Adipocyte (in vitro differentiated cells): ENCODE data around the gene FXYD7.
"Not testable (repeated sequence)": the region's sequence is repeated elsewhere in the genome, so short reads cannot be mapped to it uniquely, and the experiment has no call there.

Source experiments
- DNase-seq: peaks from one replicate; pipeline ENCODE4 v3.0.0-alpha.2; 2015; ENCODE audit warnings: low read depth
- H3K27me3 ChIP-seq: replicated peaks from 2 replicates; pipeline ENCODE4 v1.7.0; 2013; ENCODE audit warnings: mild to moderate bottlenecking, low read length, moderate library complexity; ENCODE audit not compliant: control insufficient read depth, insufficient read depth
- H3K36me3 ChIP-seq: 2 replicates; pipeline ENCODE4 v1.7.0; 2013; ENCODE audit warnings: low read length, mild to moderate bottlenecking, moderate library complexity; ENCODE audit not compliant: control insufficient read depth, insufficient read depth, severe bottlenecking
- H3K4me1 ChIP-seq: 2 replicates; pipeline ENCODE4 v1.7.0; 2013; ENCODE audit warnings: mild to moderate bottlenecking, low read length, moderate library complexity; ENCODE audit not compliant: control insufficient read depth, insufficient read depth
- H3K4me3 ChIP-seq: 2 replicates; pipeline ENCODE4 v1.7.0; 2013; ENCODE audit warnings: mild to moderate bottlenecking, low read length, moderate library complexity
- H3K9ac ChIP-seq: 2 replicates; pipeline ENCODE4 v1.7.0; 2013; ENCODE audit warnings: mild to moderate bottlenecking, low read length, moderate library complexity
- H3K9me3 ChIP-seq: 2 replicates; pipeline ENCODE4 v1.7.0; 2013; ENCODE audit warnings: mild to moderate bottlenecking, low read length, moderate library complexity; ENCODE audit not compliant: control insufficient read depth

Gene FXYD7

DNA sequence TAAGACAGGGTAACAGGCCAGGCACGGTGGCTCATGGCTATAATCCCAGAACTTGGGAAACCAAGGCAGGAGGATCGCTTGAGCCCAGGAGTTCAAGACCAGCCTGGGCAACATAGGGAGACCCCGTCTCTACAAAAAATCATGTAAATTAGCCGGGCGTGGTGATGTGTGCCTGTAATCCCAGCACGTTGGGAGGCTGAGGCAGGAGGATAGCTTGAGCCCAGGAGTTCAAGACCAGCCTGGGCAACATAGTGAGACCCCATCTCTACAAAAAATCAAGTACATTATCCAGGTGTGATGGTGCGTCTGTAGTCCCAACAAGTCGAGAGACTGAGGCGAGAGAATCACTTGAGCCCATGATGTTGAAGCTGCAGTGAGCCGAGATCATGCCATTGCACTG lies 39.4 kb upstream of the FXYD7 start:
- not testable (repeated sequence) for H3K9ac ChIP-seq, H3K4me3 ChIP-seq

DNA sequence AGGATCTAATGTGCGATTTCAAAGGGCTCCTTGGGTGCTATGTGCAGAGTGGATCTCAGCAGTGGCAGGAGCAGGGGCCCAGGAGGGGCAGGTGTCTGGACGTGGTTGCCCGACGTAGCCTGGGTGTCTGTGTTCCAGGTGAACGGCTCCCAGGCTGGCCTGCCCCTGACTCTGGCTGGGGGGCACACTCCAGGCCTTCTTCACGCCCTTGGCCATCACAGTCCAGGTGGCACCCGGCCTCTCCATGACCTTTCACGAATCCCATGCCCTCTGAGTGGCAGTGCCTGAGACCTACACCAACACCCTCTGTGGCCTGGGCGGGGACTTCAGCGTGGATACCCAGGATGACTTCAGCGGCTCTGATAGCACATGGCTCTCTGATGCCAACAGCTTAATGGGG lies 38.7 kb upstream of the FXYD7 start:
- peaks cover 7% of the 10 kb centered on the region for H3K4me1 ChIP-seq
- H3K36me3 ChIP-seq, result no peaks in the 10 kb centered on the region
- H3K9ac ChIP-seq, result no peak overlapping the region
- H3K27me3 ChIP-seq, result no peaks in the 10 kb centered on the region
- no peak overlapping the region for H3K4me3 ChIP-seq
- no peak for DNase-seq
- no peaks in the 10 kb centered on the region for H3K9me3 ChIP-seq

More for the DNA sequence above, 39.4 kb upstream of the FXYD7 start:
- not testable (repeated sequence) for H3K9me3 ChIP-seq, DNase-seq, H3K27me3 ChIP-seq, H3K4me1 ChIP-seq, H3K36me3 ChIP-seq

DNA sequence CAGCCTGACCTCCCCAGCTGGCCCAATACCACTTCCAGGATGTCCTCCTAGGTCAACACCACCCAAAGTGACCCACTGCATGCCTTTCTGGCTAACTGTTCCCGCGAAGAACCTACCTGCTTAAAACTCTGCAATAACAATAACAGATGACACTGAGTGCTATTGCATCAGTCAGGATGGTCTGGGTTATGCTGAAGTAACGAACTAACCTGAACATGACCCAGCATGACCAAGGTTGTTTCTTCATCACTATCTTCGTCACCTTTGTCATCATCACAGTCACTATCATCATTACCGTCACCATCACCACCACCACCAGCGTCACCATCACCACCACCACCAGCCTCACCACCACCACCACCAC lies 38.0 kb upstream of the FXYD7 start:
- no peak overlapping the region for H3K9ac ChIP-seq
- H3K27me3 ChIP-seq, result no peaks in the 10 kb centered on the region
- no peaks in the 10 kb centered on the region for H3K36me3 ChIP-seq
- H3K4me1 ChIP-seq, result peaks cover 7% of the 10 kb centered on the region
- no peak overlapping the region for H3K4me3 ChIP-seq
- H3K9me3 ChIP-seq, result no peaks in the 10 kb centered on the region
- DNase-seq, result no peak

DNA sequence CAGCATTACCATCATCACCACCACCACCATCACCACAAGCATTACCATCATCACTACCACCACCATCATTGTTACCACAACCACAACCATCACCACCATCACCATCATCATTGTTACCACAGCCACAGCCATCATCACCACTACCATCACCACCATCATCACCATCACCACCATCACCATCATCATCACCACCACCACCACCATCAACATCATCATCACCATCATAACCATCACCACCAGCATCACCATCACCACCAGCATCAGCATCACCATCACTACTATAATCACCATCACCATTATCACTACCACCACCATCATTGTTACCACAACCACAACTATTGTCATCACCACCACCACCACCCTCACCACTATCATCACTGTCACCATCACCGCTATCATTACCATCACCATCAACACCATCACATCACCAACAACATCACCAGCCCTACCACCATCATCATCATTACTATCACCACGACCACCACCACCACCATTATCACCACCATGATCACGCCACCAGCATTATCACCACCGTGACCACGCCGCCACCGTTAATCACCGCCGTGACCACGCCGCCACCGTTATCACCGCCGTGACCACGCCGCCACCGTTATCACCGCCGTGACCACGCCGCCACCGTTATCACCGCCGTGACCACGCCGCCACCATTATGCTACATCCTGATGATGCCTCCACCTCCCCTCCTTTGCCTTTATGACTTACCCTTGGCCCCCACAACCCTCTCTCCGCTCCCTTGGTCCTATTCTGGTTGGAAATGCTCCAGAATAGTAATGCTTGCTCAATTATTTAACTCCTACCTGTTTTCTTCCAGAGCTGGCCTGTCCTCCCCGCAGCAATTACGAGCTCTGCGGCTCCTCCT lies 37.4 kb upstream of the FXYD7 start:
- Histone ChIP-seq H3K27me3 (no peaks in the 10 kb centered on the region), H3K9me3 (no peaks in the 10 kb centered on the region), H3K36me3 (no peaks in the 10 kb centered on the region), H3K4me1 (peaks cover 7% of the 10 kb centered on the region), H3K4me3 (no peak overlapping the region), H3K9ac (no peak overlapping the region)
- no peak for DNase-seq

DNA sequence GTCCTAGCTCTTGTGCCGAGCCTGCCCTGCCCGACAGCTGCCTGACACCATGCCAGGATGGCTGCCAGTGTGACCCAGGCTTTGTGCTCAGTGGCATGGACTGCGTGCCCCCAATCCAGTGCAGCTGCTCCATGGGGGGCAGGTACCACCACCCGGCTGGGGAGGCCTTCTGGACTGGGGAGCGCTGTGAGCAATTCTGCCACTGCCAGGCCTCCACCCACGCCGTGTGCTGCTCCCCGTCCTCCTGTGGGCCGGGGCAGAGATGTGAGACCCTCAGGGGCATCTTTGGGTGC lies 36.8 kb upstream of the FXYD7 start:
- H3K9me3 ChIP-seq, result no peaks in the 10 kb centered on the region
- no peak overlapping the region for H3K9ac ChIP-seq
- H3K4me3 ChIP-seq, result no peak overlapping the region
- H3K27me3 ChIP-seq, result no peaks in the 10 kb centered on the region
- peaks cover 7% of the 10 kb centered on the region for H3K4me1 ChIP-seq
- H3K36me3 ChIP-seq, result no peaks in the 10 kb centered on the region
- DNase-seq, result no peak

DNA sequence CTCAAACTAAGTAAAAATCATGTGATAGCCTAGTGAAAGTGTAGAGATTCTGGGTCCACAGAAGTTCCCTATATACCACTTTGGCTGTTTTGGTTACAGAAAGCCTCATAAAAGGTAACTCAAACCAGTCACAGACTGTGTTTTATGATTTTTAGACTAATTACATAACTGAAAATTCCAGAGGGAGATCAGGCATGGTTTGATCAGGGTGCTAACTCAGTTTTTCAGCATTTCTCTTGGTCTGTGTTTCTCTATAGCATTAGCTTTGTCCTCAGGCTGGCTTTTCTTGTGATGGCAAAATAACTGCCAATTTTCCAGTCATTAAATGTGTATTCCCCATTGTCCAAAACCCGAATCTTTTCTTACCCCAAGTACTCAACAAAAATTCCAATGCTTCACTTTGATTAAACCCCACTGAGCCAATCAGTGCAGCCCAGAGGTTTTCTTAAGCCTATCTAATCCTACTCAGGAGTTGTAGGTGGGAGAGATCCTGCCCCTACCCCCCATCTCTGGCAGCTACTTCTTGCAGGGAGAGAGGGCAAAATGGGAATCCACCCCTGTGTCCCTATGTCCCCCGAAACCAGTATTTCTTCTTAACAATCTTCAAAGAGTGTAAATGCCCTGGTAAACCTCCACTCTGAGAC lies 36.0 kb upstream of the FXYD7 start:
- Histone ChIP-seq H3K4me1 (peaks cover 7% of the 10 kb centered on the region), H3K9me3 (no peaks in the 10 kb centered on the region), H3K36me3 (no peaks in the 10 kb centered on the region), H3K9ac (no peak overlapping the region), H3K27me3 (no peaks in the 10 kb centered on the region), H3K4me3 (no peak overlapping the region)
- DNase-seq, result no peak

DNA sequence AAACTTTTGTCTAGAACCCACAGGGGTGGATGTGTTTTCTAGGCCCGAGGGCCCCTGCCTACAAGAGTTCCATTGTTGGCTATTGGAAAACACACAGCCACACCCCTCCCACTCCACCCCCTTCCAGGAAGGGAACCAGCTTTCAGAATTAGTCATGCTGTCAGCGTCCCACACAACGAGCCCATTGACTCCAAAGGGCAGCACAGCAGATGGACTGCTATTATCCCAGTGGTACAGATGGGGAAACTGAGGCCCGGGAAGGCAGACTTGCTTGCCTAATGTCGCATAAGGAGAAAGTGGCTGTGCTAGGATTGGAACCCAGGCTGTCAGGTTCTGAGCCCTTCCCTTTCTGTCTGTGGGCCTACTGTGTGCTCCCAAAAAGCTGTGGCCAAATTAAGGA lies 35.5 kb upstream of the FXYD7 start:
- Histone ChIP-seq H3K9ac (no peak overlapping the region), H3K9me3 (no peaks in the 10 kb centered on the region), H3K36me3 (no peaks in the 10 kb centered on the region), H3K4me3 (no peak overlapping the region), H3K27me3 (no peaks in the 10 kb centered on the region), H3K4me1 (peaks cover 7% of the 10 kb centered on the region)
- DNase-seq, result no peak

DNA sequence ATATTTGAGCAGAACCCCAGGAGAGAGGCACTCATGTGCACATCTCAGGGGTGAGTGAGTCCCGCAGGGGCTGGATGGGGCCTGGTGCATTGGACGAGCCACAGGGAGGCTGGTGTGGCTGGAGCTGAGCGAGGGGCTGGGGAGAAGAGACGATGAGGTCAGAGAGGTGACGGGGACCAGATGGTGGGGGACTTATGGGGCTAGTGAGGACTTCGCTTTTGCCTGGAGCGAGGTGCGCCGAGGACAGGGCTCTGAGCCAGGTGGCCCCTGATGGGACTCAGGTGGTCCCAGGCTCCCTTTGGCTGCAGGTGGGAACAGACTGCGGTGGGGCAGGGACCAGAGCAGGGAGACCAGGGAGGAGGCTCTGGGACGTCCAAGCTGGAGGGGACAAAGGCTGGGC lies 34.3 kb upstream of the FXYD7 start:
- H3K9ac ChIP-seq, result no peak overlapping the region
- no peaks in the 10 kb centered on the region for H3K27me3 ChIP-seq
- H3K9me3 ChIP-seq, result no peaks in the 10 kb centered on the region
- H3K4me3 ChIP-seq, result no peak overlapping the region
- peaks cover 7% of the 10 kb centered on the region for H3K4me1 ChIP-seq
- no peak for DNase-seq
- H3K36me3 ChIP-seq, result no peaks in the 10 kb centered on the region

DNA sequence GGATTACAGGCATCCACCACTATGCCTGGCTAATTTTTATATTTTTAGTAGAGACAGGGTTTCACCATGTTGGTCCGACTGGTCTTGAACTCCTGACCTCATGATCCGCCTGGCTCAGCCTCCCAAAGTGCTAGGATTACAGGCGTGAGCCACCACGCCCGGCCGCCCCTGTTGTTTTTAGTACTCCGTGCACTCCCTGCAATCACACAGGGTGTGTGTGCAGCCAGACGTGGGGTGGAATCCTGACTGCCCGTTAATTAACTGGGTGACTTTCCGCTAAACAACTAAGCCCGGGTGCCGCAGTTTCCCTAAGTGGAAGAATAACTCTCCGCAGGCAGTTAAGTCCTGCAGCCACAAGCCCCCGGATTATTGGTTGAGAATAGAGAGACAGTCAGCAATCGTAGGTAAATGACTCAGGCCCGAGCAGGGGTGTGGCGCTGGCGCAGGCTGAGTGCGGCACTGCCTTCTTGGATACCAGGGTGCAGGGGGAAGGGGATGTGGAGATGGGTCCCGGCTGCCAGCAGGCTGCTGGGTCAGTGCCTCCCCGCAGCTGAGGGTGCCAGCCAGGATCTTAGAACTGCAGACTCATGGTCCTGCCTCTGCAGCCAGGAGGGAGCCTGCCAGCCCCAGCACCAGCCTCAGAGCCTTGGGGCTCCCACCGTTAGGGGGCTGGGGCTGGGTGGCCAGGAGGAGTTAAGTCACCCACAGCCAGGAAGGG lies 33.5 kb upstream of the FXYD7 start:
- Histone ChIP-seq H3K27me3 (no peaks in the 10 kb centered on the region), H3K4me1 (peaks cover 10% of the 10 kb centered on the region), H3K9ac (no peak overlapping the region), H3K36me3 (no peaks in the 10 kb centered on the region), H3K4me3 (no peak overlapping the region), H3K9me3 (no peaks in the 10 kb centered on the region)
- DNase-seq, result no peak

DNA sequence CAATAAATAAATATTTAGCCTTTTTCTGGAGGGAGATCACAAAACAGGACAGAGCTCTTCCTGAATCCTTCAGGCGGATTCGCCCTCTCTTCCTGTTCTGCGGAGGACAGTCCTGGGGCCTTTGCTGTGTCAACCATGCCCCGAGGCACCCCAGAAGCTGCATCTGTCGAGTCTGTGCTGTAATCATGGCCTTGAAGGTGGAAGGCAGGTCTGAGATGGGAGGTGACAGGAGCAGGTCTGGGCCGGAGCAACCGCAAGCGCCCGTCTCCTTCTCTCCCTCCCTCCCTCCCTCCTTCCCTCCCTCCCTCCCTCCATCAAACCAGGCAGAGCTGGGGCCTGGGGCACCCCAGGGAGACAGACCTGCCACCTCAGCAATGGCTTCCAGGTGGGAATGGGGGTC lies 32.1 kb upstream of the FXYD7 start:
- H3K4me1 ChIP-seq, result peaks cover 20% of the 10 kb centered on the region
- H3K27me3 ChIP-seq, result peaks cover 7% of the 10 kb centered on the region
- no peaks in the 10 kb centered on the region for H3K9me3 ChIP-seq
- DNase-seq, result no peak
- no peak overlapping the region for H3K4me3 ChIP-seq
- no peaks in the 10 kb centered on the region for H3K36me3 ChIP-seq
- H3K9ac ChIP-seq, result no peak overlapping the region

DNA sequence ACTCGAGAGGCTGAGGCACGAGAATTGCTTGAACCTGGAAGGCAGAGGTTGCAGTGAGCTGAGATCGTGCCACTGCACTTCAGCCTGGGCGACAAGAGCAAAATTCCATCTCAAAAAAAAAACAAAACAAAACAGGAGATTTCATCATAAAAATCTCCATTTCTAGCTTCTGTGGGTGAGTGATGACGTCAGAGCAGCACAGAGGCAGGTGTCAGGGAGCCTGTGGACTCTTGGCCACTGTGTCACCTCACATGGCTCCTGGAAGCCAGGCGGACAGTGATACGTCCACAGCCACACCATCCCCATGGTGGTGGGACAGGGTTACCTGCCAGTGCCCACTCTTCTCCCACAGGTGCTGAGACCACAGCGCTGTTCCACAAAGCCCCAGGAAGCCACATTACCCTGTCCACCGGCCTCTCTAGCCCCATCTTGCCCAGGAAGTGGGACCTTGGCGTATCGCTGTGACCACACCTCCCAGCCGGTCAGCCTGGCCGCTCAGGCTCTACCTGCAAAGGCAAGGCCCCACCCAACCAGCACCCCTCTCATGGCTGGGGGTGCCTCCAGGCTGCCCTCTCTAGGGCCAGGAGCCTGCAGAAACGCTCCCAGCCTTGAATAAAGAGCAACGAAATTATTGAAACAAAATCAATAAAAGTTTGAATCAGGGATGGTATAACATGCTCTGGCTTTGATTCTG lies 29.9 kb upstream of the FXYD7 start:
- Histone ChIP-seq H3K9ac (no peak overlapping the region), H3K4me1 (peaks cover 12% of the 10 kb centered on the region), H3K4me3 (no peak overlapping the region), H3K27me3 (peaks cover 7% of the 10 kb centered on the region), H3K36me3 (no peaks in the 10 kb centered on the region), H3K9me3 (no peaks in the 10 kb centered on the region)
- DNase-seq, result no peak
